NCI-H82 treated with DMSO at 0.1 percent for 48 hours (cell line): Measurements from ENCODE around the gene AP3B2.

Experiments used
- DNase-seq: peaks from one replicate; lab custom pipeline; 2025; ENCODE audit not compliant: unreplicated experiment; lab: John Stamatoyannopoulos, UW

Gene AP3B2

GRCh38 chr15:82611348-82611747, 98.3 kb downstream of the AP3B2 start:
- no peak for DNase-seq
